ENCODE data around the gene CLIP3.
A peak's percentile ranks its signal among the peaks of the same experiment; 100 is the strongest.
"Not testable (repeated sequence)": the region's sequence is repeated elsewhere in the genome, so short reads cannot be mapped to it uniquely, and the experiment has no call there.

Gene CLIP3

GRCh38 chr19:36046443-36047050 lies 13.9 kb upstream of the CLIP3 start:
- DNase-seq = no peak

- no peak for DNase-seq
Observed at GRCh38 chr19:36043952-36044351, 11.3 kb upstream of the CLIP3 start.

DNA sequence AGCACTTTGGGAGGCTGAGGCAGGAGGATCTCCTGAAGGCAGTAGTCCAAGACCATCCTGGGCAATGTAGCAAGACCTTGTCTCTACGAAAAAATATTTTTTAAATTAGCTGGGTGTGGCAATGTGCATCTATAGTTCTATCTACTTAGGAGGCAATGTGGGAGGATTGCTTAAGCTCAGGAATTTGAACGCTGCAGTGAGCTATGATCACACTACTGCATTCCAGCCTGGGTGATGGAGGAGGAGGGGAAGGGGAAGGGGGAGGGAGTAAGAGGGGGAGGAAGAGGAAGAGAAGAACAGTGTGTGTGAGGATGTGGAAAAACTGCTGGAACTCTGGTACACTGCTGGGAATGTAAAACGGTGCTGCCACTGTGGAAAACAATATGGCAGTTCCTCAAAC lies 9.2 kb upstream of the CLIP3 start:
- DNase-seq = no peak

GRCh38 chr19:36041092-36041491 lies 8.4 kb upstream of the CLIP3 start:
- not testable (repeated sequence) for DNase-seq

DNA sequence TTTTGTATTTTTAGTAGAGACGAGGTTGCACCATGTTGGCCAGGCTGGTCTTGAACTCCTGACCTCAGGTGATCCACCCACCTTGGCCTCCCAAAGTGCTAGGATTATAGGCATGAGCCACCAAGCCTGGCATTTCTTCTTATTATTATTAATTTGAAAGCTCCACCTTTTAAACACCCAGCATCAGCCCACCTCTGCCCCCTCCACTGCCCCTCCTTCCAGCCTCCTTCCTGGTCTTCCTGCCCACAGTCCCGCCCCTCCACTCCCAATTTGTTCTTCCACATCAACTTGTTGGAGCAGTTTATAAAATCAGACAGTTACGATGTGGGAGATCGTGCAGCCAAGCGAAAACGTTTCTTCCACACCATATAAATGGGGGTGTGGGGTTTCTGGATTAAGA lies 7.8 kb upstream of the CLIP3 start:
- no peak for DNase-seq

DNA sequence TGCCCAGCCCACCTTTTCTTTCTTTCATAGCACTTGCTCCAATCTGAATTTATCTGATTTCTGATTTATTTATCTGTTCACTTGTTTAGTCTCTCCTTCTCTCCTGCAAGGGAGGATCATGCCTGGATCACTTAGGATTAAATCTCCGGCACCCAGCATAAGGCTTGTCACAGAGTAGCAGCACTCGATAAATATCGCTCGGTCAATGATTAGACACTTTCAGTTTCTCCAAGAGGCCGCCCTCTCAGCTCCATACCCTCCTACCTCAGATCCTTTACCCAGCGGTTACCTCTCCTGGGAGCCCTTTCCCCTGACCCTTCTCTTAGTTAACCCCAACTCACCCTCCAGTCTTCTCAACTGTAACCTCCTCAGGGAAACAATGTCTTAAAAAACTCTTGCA lies 1.4 kb downstream of the CLIP3 start:
- DNase-seq = no peak

GRCh38 chr19:36030264-36031148 lies 2.2 kb downstream of the CLIP3 start:
- peak; percentile 54 for DNase-seq

GRCh38 chr19:36028313-36029041 lies 4.2 kb downstream of the CLIP3 start:
- DNase-seq = no peak

- no peak for DNase-seq
Observed at GRCh38 chr19:36027696-36028095, 5.0 kb downstream of the CLIP3 start.

DNA sequence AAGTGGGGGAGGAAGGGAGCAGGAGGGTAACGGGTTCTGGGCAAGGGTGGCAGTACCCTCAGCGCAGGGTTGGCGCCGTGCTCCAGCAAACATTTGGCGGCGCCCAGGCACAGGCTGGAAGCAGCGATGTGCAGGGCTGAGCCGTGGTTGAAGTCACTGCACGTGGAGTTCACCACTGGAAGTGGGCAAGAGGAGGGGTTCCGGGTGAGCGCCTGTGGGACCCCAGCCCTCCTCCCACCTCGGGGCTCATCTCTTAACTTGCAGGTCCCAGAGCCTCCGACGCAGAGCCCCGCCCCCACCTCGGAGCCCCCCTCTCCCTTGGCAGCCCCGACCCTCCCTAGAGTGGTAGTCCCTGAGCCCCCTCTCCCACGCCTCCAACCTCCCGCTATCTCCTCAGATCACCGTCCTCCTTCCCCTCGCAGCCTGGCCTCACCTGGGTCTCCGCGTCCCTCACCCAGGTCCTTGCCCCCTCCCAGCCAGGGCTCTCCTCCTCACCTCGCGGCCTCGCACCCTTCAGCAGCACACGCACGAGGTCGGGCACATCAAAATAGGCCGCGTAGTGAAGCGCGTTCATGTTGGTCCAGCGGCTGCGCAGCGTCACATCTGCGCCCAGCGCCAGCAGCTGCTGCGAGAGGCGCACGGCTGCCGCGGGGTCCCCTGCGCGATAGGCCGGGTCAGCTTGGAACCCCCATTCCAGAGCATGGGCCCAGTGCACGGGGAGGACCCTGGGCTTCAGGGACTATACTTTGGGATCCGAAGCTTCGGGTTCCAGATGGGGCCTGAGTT lies 6.4 kb downstream of the CLIP3 start:
- no peak for DNase-seq

DNA sequence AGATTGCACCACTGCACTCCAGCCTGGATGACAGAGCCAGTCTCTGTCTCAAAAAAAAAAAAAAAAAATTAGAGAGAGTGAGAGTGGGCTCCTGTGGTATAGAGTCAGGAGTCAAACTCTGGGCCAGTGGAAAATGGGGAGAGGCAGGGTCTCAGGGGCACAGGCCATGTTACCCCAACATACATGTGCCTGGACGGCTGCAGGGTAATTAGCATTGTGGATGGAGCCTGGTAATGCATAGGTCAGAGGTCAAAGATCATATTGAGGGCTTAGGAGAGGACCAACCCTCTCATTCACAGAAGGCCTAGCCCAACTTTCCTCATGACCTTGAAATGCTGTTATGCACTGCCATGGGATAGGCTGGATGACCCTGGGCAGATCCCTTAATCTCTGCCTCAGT lies 7.1 kb downstream of the CLIP3 start:
- no peak for DNase-seq

DNA sequence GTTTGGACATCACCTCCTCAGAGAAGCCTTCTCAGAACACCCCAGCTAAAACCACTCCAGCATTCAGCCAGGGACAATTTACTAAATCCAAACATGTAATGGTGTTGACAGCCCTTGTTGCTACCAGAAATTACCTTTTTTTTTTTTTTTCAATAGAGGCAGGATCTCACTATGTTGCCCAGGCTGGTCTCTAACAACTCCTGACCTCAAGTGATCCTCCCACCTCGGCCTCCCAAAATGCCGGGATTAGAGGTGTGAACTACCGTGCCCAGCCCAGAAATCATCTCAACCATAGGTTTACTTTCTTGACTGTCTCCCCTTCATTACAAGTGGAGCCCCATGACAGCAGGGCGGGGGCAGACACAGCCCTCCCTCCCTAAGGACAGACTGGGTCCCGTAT lies 9.2 kb downstream of the CLIP3 start:
- no peak for DNase-seq

GRCh38 chr19:36019061-36019670 lies 13.5 kb downstream of the CLIP3 start:
- DNase-seq = no peak

GRCh38 chr19:36014012-36014924 lies 18.4 kb downstream of the CLIP3 start, which contains the start of gene ALKBH6:
Gene ALKBH6 (minus strand): TSS chr19:36014213. CDS start chr19:36013397, 816 bp downstream.
- peak; percentile 98 for DNase-seq

- DNase-seq = no peak
Observed at GRCh38 chr19:36013280-36014011, 19.2 kb downstream of the CLIP3 start.

DNA sequence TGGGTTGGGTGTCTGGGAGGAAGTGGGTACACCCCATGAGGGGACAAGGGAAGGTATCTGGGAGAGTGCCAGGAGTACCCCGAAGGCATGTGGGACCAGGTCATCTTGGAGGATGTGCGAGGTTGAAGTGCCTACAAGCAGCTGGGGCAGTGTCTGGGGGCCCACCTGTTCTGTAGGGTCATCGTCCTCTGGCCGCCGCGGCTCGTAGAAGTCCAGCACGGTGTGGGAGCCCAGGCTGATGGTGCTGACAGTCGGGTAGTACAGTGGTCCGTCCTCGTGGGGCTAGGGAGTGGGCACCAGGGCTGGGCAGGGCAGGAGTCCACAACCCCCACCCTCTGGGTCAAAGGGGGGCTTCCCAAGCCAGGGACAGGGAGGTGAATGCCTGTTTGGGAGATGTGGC lies 22.3 kb downstream of the CLIP3 start:
- DNase-seq = no peak

- no peak for DNase-seq
Observed at GRCh38 chr19:36009633-36010379, 22.9 kb downstream of the CLIP3 start.

- DNase-seq = no peak
Observed at GRCh38 chr19:36009220-36009619, 23.5 kb downstream of the CLIP3 start.

GRCh38 chr19:36008336-36008978 lies 24.2 kb downstream of the CLIP3 start, which contains the start of gene SYNE4:
Gene SYNE4 (minus strand): TSS chr19:36008813. CDS start chr19:36008681, 132 bp downstream.
- DNase-seq = no peak

Data from DMS 273 treated with DMSO at 0.1 percent for 48 hours (cell line).